GM21619 (cell line): Measurements from ENCODE around the gene CIRBP.

Experiments
- ATAC-seq: cut with Tn5 transposase; IDR thresholded peaks from one replicate; pipeline ENCODE4 v1.9.1; 2021; ENCODE audit not compliant: unreplicated experiment

The CIRBP gene

GRCh38 chr19:1230783-1231489, 38.2 kb upstream of the CIRBP start:
- ATAC-seq = no peak

- ATAC-seq = no peak
These were observed 37.1 kb upstream of the CIRBP start for GRCh38 chr19:1231729-1232637.

- ATAC-seq = no peak
These were observed 36.5 kb upstream of the CIRBP start for GRCh38 chr19:1232652-1233072.

GRCh38 chr19:1233115-1233667, 35.9 kb upstream of the CIRBP start:
- ATAC-seq = no peak

GRCh38 chr19:1234051-1234954, 34.8 kb upstream of the CIRBP start:
- no peak for ATAC-seq

GRCh38 chr19:1234955-1235380, 34.2 kb upstream of the CIRBP start:
- no peak for ATAC-seq

- ATAC-seq = no peak
These were observed 33.2 kb upstream of the CIRBP start for GRCh38 chr19:1235625-1236538.

GRCh38 chr19:1236576-1236975, 32.6 kb upstream of the CIRBP start:
- ATAC-seq = no peak

GRCh38 chr19:1237027-1237659, 32.0 kb upstream of the CIRBP start:
- no peak for ATAC-seq

- no peak for ATAC-seq
These were observed 31.3 kb upstream of the CIRBP start, which contains the start of gene CBARP for GRCh38 chr19:1237754-1238368. CBARP (minus strand) TSS chr19:1238005; CDS start chr19:1236100, 1,905 bp downstream.

- no peak for ATAC-seq
These were observed 30.5 kb upstream of the CIRBP start for GRCh38 chr19:1238369-1239303.

- ATAC-seq = no peak
These were observed 29.7 kb upstream of the CIRBP start for GRCh38 chr19:1239420-1239795.

GRCh38 chr19:1239796-1240737, 29.1 kb upstream of the CIRBP start:
- ATAC-seq = peak; percentile 30

- no peak for ATAC-seq
These were observed 28.2 kb upstream of the CIRBP start for GRCh38 chr19:1240925-1241324.

GRCh38 chr19:1241417-1242095, 27.6 kb upstream of the CIRBP start, which contains the start of gene ATP5F1D:
ATP5F1D (plus strand) TSS chr19:1241751; CDS start chr19:1241851, 100 bp downstream.
- peak; percentile 35 for ATAC-seq
